GM23338 (cell line): ENCODE measurements around the gene MLPH.

Experiments
- CREB1 ChIP-seq: fragments of 250-450 bp; sonication (Bioruptor Pico); IDR thresholded peaks from 2 replicates; pipeline ENCODE4 v1.5.0; 2020; ENCODE audit warnings: low read depth, mild to moderate bottlenecking, moderate library complexity
- CTCF ChIP-seq, 2 experiments: fragments of 200-600 bp in 1 of 2; sonication (generic) in 1 of 2; conservative IDR thresholded peaks; 2 replicates each; pipeline versions ENCODE4 v1.5.1 to v1.6.1; 2016 to 2017; ENCODE audit warnings: antibody characterized with exemption in 2 of 2, low read depth in 2 of 2, mild to moderate bottlenecking in 2 of 2, moderate library complexity in 1 of 2
- ETS1 ChIP-seq: IDR thresholded peaks from 2 replicates; pipeline ENCODE4 v1.6.1; 2016; ENCODE audit warnings: antibody characterized with exemption
- EZH2 ChIP-seq: fragments of 200-600 bp; sonication (generic); IDR thresholded peaks from one replicate; pipeline ENCODE4 v1.8.0; 2017; ENCODE audit warnings: antibody characterized with exemption, mild to moderate bottlenecking, low read depth; ENCODE audit not compliant: unreplicated experiment
- EZH2phosphoT487 ChIP-seq: fragments of 200-600 bp; sonication (generic); IDR thresholded peaks from one replicate; pipeline ENCODE4 v1.8.1; 2018; ENCODE audit warnings: antibody characterized with exemption; ENCODE audit not compliant: unreplicated experiment
- JUNB ChIP-seq: IDR thresholded peaks from one replicate; pipeline ENCODE4 v1.6.1; 2016; ENCODE audit warnings: antibody characterized with exemption; ENCODE audit not compliant: unreplicated experiment
- NANOG ChIP-seq: IDR thresholded peaks from 2 replicates; pipeline ENCODE4 v1.6.1; 2016; ENCODE audit warnings: antibody characterized with exemption, borderline replicate concordance
- POLR2AphosphoS5 ChIP-seq: IDR thresholded peaks from 2 replicates; pipeline ENCODE4 v1.6.1; 2016; ENCODE audit warnings: antibody characterized with exemption, low read depth
- REST ChIP-seq: IDR thresholded peaks from one replicate; pipeline ENCODE4 v1.6.1; 2018; ENCODE audit warnings: antibody characterized with exemption; ENCODE audit not compliant: unreplicated experiment
- STAT1 ChIP-seq: IDR thresholded peaks from one replicate; pipeline ENCODE4 v1.6.1; 2016; ENCODE audit warnings: antibody characterized with exemption; ENCODE audit not compliant: unreplicated experiment
- ZNF114 ChIP-seq: fragments of 250-450 bp; sonication (Bioruptor Pico); IDR thresholded peaks from 2 replicates; pipeline ENCODE4 v1.5.0; 2020; ENCODE audit warnings: mild to moderate bottlenecking, moderate library complexity
- ZNF331 ChIP-seq: fragments of 250-450 bp; sonication (Bioruptor Pico); IDR thresholded peaks from 2 replicates; pipeline ENCODE4 v1.5.0; 2020; ENCODE audit warnings: low read depth, mild to moderate bottlenecking, moderate library complexity

- TF ChIP-seq CTCF (conservative IDR thresholded peaks at IDR 0.05; ENCODE audit: low read depth in 2 of 2) (no peak), EZH2 (no peak), POLR2AphosphoS5 (no peak), ZNF114 (CRISPR knock-in tag) (no peak), CREB1 (CRISPR knock-in tag) (no peak), REST (no peak), EZH2phosphoT487 (no peak), JUNB (no peak), ZNF331 (CRISPR knock-in tag) (no peak), ETS1 (no peak), STAT1 (no peak), NANOG (no peak)
These were observed 445 bp downstream of the MLPH start for GRCh38 chr2:237487496-237487895.
